ENCODE data around the gene DNAH3.
"Not testable (repeated sequence)": the region's sequence is repeated elsewhere in the genome, so short reads cannot be mapped to it uniquely, and the experiment has no call there.

DNAH3 gene

GRCh38 chr16:20937736-20938135, 212.9 kb downstream of the DNAH3 start:
- DNase-seq (ENCODE audit: low read depth): no peak
- no peak overlapping the region for H3K4me3 ChIP-seq (ENCODE audit: low read depth, low read length)
- no peak for TF ChIP-seq POLR2A (IDR thresholded peaks at IDR 0.05; ENCODE audit: extremely low read depth, insufficient read length)
- no peak for TF ChIP-seq MYC (IDR thresholded peaks at IDR 0.05; ENCODE audit: low read depth, low read length)
- no peak for TF ChIP-seq MAX (IDR thresholded peaks at IDR 0.05; ENCODE audit: low read depth, low read length)
- no peak for TF ChIP-seq CTCF (IDR thresholded peaks at IDR 0.05; ENCODE audit: low read depth, low read length)

- TF ChIP-seq POLR2A (IDR thresholded peaks at IDR 0.05; ENCODE audit: extremely low read depth, insufficient read length) (no peak), MAX (IDR thresholded peaks at IDR 0.05; ENCODE audit: low read depth, low read length) (no peak), CTCF (IDR thresholded peaks at IDR 0.05; ENCODE audit: low read depth, low read length) (no peak), MYC (IDR thresholded peaks at IDR 0.05; ENCODE audit: low read depth, low read length) (no peak)
- no peak overlapping the region for H3K4me3 ChIP-seq (ENCODE audit: low read depth, low read length)
- no peak for DNase-seq (ENCODE audit: low read depth)
Observed at GRCh38 chr16:20933589-20933988, 217.1 kb downstream of the DNAH3 start.

GRCh38 chr16:20931066-20931600, 219.5 kb downstream of the DNAH3 start:
- no peak overlapping the region for H3K4me3 ChIP-seq (ENCODE audit: low read depth, low read length)
- no peak for DNase-seq (ENCODE audit: low read depth)
- no peak for TF ChIP-seq POLR2A (IDR thresholded peaks at IDR 0.05; ENCODE audit: extremely low read depth, insufficient read length)
- no peak for TF ChIP-seq CTCF (IDR thresholded peaks at IDR 0.05; ENCODE audit: low read depth, low read length)
- TF ChIP-seq MYC (IDR thresholded peaks at IDR 0.05; ENCODE audit: low read depth, low read length): no peak
- TF ChIP-seq MAX (IDR thresholded peaks at IDR 0.05; ENCODE audit: low read depth, low read length): no peak

GRCh38 chr16:20930365-20930690, 220.3 kb downstream of the DNAH3 start:
- TF ChIP-seq CTCF (IDR thresholded peaks at IDR 0.05; ENCODE audit: low read depth, low read length) (no peak), MYC (IDR thresholded peaks at IDR 0.05; ENCODE audit: low read depth, low read length) (no peak), POLR2A (IDR thresholded peaks at IDR 0.05; ENCODE audit: extremely low read depth, insufficient read length) (no peak), MAX (IDR thresholded peaks at IDR 0.05; ENCODE audit: low read depth, low read length) (no peak)
- no peak overlapping the region for H3K4me3 ChIP-seq (ENCODE audit: low read depth, low read length)
- no peak for DNase-seq (ENCODE audit: low read depth)

- not testable (repeated sequence) for DNase-seq (ENCODE audit: low read depth); H3K4me3 ChIP-seq (ENCODE audit: low read depth, low read length)
Observed at GRCh38 chr16:20929676-20930364, 220.8 kb downstream of the DNAH3 start.

GRCh38 chr16:20928774-20929411, 221.8 kb downstream of the DNAH3 start:
- TF ChIP-seq MYC (IDR thresholded peaks at IDR 0.05; ENCODE audit: low read depth, low read length): no peak
- TF ChIP-seq MAX (IDR thresholded peaks at IDR 0.05; ENCODE audit: low read depth, low read length): no peak
- no peak for TF ChIP-seq POLR2A (IDR thresholded peaks at IDR 0.05; ENCODE audit: extremely low read depth, insufficient read length)
- no peak for TF ChIP-seq CTCF (IDR thresholded peaks at IDR 0.05; ENCODE audit: low read depth, low read length)
- no peak for DNase-seq (ENCODE audit: low read depth)
- H3K4me3 ChIP-seq (ENCODE audit: low read depth, low read length): no peak overlapping the region

All from NB4 (cell line).